HepG2 (cell line): Measurements from ENCODE around the gene FANCF. TPM values are rescaled to one million over a fixed set of nuclear protein-coding genes. Genes with fewer than 3 reads are reported as not detected.

Experiments
- MIER3 ChIP-seq: IDR thresholded peaks from 2 replicates; pipeline ENCODE4 v1.6.1; 2016; ENCODE audit warnings: missing compliant biosample characterization, borderline replicate concordance
- NBN ChIP-seq: fragments of 450-650 bp; conservative IDR thresholded peaks from 2 replicates; pipeline ENCODE4 v1.6.1; 2017
- ZNF329 ChIP-seq: sonication (generic); formaldehyde crosslinking; IDR thresholded peaks from 2 replicates; pipeline ENCODE4 v1.9.0; 2021; ENCODE audit warnings: low read depth, mild to moderate bottlenecking, missing genetic modification reagents
- ZNF501 ChIP-seq: sonication (generic); formaldehyde crosslinking; IDR thresholded peaks from 2 replicates; pipeline ENCODE4 v1.5.1; 2020; ENCODE audit warnings: mild to moderate bottlenecking, moderate library complexity, missing genetic modification reagents
- ZNF652 ChIP-seq: IDR thresholded peaks from 2 replicates; pipeline ENCODE4 v1.6.1; 2016; ENCODE audit warnings: low read depth, borderline replicate concordance
- polyA plus RNA-seq, 8 experiments: library from polyadenylated mRNA; depleted of rRNA in 3 of 8; stranded (reverse) in 7 of 8; unstranded in 1 of 8; fragments of >200 nt; fragmentation: Illumina TruSeq in 4 of 8; extraction: Trizol in 4 of 8; gene quantifications; 2 replicates each; pipeline versions ENCODE4 v1.2.1 to v1.2.3, GENCODE V29; 2011 to 2016; ENCODE audit warnings: low read depth in 4 of 8, missing spikeins in 1 of 8, mixed read lengths in 1 of 8; ENCODE audit not compliant: insufficient read depth in 1 of 8
- total RNA-seq, 5 experiments: library from RNA; depleted of rRNA; stranded (reverse); fragments of >200 nt; fragmentation: Illumina TruSeq; extraction: Trizol; gene quantifications; 2 replicates each; pipeline ENCODE4 v1.2.3, GENCODE V29; 2016; ENCODE audit warnings: low read depth in 1 of 5
- TF ChIP-seq, protein P1 (sequence below): sonication (generic); formaldehyde crosslinking; IDR thresholded peaks from 2 replicates; pipeline ENCODE4 v1.4.0; 2020; ENCODE audit warnings: missing genetic modification reagents, mild to moderate bottlenecking, borderline replicate concordance
- TF ChIP-seq, protein P2 (sequence below): sonication (generic); formaldehyde crosslinking; conservative IDR thresholded peaks from 2 replicates; pipeline ENCODE4 v1.4.0; 2020; ENCODE audit warnings: missing genetic modification reagents
- TF ChIP-seq, protein P3 (sequence below): sonication (generic); formaldehyde crosslinking; IDR thresholded peaks from one replicate; pipeline ENCODE4 v1.5.1; 2020; ENCODE audit warnings: mild to moderate bottlenecking, missing genetic modification reagents; ENCODE audit errors: not compliant biosample characterization

FANCF gene
- total and polyA plus RNA-seq, 2 of the 13 experiments (the other 11 are each of a cell fraction or from before 2014, with no cell fraction given) = 2.5 to 9.7 TPM

DNA sequence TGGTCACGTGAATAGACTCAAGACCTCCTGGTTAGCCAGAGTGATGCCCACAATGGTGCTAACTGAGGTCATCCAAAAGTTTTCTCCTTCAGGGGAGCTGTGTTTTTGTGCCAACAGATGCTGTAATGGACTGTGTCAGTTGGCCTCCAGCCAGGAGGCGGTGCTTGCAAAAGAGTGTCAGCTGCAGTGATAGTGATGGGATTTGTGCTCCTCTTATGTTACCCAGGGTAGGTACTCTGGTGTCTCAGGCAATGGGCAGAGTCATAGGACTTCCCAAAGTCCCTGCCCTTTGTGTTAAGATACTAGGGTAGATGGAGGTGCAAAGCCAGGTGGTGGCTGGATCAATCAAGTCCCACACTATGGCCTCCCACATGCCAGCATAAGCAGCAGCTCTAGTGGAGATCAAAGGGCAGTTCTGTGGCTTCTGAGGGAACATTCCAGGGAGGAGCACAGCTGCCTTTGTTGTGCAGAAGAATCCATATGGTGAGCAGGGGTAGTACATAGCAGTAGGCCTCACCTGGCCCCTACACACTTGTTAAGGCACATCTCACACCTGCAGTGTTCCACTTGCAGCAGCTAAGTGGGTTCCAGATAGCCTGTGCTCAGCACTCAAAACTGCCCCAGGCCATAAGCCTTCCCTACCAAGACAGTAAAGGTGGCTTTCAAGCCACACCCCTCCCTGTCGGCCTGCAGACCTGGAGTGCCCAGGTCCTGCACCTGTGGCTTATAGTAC is 9.4 kb upstream of the FANCF start (continued):
- TF ChIP-seq, protein P1, sequence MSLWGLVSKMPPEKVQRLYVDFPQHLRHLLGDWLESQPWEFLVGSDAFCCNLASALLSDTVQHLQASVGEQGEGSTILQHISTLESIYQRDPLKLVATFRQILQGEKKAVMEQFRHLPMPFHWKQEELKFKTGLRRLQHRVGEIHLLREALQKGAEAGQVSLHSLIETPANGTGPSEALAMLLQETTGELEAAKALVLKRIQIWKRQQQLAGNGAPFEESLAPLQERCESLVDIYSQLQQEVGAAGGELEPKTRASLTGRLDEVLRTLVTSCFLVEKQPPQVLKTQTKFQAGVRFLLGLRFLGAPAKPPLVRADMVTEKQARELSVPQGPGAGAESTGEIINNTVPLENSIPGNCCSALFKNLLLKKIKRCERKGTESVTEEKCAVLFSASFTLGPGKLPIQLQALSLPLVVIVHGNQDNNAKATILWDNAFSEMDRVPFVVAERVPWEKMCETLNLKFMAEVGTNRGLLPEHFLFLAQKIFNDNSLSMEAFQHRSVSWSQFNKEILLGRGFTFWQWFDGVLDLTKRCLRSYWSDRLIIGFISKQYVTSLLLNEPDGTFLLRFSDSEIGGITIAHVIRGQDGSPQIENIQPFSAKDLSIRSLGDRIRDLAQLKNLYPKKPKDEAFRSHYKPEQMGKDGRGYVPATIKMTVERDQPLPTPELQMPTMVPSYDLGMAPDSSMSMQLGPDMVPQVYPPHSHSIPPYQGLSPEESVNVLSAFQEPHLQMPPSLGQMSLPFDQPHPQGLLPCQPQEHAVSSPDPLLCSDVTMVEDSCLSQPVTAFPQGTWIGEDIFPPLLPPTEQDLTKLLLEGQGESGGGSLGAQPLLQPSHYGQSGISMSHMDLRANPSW = no peak
- TF ChIP-seq, protein P2, sequence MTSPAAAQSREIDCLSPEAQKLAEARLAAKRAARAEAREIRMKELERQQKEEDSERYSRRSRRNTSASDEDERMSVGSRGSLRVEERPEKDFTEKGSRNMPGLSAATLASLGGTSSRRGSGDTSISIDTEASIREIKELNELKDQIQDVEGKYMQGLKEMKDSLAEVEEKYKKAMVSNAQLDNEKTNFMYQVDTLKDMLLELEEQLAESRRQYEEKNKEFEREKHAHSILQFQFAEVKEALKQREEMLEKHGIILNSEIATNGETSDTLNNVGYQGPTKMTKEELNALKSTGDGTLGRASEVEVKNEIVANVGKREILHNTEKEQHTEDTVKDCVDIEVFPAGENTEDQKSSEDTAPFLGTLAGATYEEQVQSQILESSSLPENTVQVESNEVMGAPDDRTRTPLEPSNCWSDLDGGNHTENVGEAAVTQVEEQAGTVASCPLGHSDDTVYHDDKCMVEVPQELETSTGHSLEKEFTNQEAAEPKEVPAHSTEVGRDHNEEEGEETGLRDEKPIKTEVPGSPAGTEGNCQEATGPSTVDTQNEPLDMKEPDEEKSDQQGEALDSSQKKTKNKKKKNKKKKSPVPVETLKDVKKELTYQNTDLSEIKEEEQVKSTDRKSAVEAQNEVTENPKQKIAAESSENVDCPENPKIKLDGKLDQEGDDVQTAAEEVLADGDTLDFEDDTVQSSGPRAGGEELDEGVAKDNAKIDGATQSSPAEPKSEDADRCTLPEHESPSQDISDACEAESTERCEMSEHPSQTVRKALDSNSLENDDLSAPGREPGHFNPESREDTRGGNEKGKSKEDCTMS (CRISPR knock-in tag) = no peak
- TF ChIP-seq NBN (no peak), ZNF501 (no peak), ZNF652 (CRISPR knock-in tag) (no peak), ZNF329 (CRISPR knock-in tag) (0 out of 2 replicates have a peak, but pooled peaks have one; percentile 57), MIER3 (CRISPR knock-in tag) (no peak)
- TF ChIP-seq, protein P3, sequence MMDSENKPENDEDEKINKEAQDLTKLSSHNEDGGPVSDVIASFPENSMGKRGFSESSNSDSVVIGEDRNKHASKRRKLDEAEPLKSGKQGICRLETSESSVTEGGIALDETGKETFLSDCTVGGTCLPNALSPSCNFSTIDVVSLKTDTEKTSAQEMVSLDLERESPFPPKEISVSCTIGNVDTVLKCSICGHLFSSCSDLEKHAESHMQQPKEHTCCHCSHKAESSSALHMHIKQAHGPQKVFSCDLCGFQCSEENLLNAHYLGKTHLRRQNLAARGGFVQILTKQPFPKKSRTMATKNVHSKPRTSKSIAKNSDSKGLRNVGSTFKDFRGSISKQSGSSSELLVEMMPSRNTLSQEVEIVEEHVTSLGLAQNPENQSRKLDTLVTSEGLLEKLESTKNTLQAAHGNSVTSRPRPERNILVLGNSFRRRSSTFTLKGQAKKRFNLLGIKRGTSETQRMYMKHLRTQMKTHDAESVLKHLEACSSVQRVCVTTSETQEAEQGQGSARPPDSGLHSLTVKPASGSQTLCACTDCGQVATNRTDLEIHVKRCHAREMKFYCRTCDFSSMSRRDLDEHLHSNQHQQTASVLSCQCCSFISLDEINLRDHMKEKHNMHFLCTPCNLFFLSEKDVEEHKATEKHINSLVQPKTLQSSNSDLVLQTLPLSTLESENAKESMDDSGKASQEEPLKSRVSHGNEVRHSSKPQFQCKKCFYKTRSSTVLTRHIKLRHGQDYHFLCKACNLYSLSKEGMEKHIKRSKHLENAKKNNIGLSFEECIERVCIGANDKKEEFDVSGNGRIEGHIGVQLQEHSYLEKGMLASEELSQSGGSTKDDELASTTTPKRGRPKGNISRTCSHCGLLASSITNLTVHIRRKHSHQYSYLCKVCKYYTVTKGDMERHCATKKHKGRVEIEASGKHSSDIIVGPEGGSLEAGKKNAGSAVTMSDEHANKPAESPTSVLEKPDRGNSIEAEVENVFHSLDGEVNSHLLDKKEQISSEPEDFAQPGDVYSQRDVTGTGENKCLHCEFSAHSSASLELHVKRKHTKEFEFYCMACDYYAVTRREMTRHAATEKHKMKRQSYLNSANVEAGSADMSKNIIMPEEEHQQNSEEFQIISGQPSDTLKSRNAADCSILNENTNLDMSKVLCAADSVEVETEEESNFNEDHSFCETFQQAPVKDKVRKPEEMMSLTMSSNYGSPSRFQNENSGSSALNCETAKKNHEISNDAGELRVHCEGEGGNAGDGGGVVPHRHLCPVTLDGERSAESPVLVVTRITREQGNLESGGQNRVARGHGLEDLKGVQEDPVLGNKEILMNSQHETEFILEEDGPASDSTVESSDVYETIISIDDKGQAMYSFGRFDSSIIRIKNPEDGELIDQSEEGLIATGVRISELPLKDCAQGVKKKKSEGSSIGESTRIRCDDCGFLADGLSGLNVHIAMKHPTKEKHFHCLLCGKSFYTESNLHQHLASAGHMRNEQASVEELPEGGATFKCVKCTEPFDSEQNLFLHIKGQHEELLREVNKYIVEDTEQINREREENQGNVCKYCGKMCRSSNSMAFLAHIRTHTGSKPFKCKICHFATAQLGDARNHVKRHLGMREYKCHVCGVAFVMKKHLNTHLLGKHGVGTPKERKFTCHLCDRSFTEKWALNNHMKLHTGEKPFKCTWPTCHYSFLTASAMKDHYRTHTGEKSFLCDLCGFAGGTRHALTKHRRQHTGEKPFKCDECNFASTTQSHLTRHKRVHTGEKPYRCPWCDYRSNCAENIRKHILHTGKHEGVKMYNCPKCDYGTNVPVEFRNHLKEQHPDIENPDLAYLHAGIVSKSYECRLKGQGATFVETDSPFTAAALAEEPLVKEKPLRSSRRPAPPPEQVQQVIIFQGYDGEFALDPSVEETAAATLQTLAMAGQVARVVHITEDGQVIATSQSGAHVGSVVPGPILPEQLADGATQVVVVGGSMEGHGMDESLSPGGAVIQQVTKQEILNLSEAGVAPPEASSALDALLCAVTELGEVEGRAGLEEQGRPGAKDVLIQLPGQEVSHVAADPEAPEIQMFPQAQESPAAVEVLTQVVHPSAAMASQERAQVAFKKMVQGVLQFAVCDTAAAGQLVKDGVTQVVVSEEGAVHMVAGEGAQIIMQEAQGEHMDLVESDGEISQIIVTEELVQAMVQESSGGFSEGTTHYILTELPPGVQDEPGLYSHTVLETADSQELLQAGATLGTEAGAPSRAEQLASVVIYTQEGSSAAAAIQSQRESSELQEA = no peak
